ENCODE measurements around the gene UIMC1.

The UIMC1 gene

GRCh38 chr5:177041936-177042335, 35.4 kb upstream of the UIMC1 start:
- no peak for TF ChIP-seq CTCF (IDR thresholded peaks at IDR 0.05; ENCODE audit: insufficient read depth, low read depth, low read length, missing control alignments)
- no peak overlapping the region for H3K4me3 ChIP-seq (ENCODE audit: low read depth, low read length)
- DNase-seq (ENCODE audit: low read depth) = no peak

- no peak overlapping the region for H3K4me3 ChIP-seq (ENCODE audit: low read depth, low read length)
- DNase-seq (ENCODE audit: low read depth) = no peak
- TF ChIP-seq CTCF (IDR thresholded peaks at IDR 0.05; ENCODE audit: insufficient read depth, low read depth, low read length, missing control alignments) = no peak
These were observed 34.3 kb upstream of the UIMC1 start for GRCh38 chr5:177040814-177041420.

DNA sequence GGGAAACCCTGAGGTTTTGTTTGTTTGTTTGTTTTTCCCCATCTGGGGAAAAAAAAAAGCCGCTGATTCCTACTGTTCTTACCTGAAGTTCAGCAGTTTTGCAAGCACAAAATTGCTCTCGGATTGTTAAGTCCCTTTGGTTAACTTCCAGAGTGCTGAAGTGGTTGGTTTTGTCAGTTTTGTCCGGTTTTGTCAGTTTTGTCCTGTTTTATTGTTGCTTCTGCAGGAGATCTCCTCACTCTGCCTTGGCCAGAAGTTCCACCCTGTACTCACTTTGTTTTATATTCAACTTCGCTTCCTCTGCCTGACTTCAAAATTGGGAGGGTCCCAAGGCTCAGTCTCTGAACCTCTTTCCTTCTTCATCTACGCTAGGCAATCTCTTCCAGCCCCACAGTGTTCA, 30.3 kb upstream of the UIMC1 start:
- no peak overlapping the region for H3K4me3 ChIP-seq (ENCODE audit: low read depth, low read length)
- TF ChIP-seq CTCF (IDR thresholded peaks at IDR 0.05; ENCODE audit: insufficient read depth, low read depth, low read length, missing control alignments) = no peak
- DNase-seq (ENCODE audit: low read depth) = no peak

GRCh38 chr5:177036443-177036842, 29.9 kb upstream of the UIMC1 start:
- no peak overlapping the region for H3K4me3 ChIP-seq (ENCODE audit: low read depth, low read length)
- peak; percentile 5 for DNase-seq (ENCODE audit: low read depth)
- no peak for TF ChIP-seq CTCF (IDR thresholded peaks at IDR 0.05; ENCODE audit: insufficient read depth, low read depth, low read length, missing control alignments)

DNA sequence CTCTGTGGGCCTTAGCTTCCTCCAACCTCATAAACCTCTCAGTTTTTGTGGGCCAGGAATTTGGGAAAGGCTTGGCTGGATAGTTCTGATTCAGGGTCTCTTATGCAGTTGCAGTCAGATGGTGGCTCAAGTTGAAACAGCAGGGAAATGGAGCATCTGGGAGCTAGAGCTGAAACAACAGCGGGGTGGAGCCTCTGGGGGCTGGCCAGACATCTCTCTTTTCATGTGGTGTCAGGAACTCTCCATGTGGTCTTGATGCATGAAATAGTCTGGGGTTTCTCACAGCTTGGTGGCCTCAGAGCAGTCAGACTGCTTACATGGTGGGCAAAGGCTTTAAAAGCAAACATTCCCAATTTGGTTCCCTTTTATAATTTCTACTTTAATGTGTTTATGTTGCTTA, 29.4 kb upstream of the UIMC1 start:
- DNase-seq (ENCODE audit: low read depth) = peak; percentile 34
- H3K4me3 ChIP-seq (ENCODE audit: low read depth, low read length) = no peak overlapping the region
- TF ChIP-seq CTCF (IDR thresholded peaks at IDR 0.05; ENCODE audit: insufficient read depth, low read depth, low read length, missing control alignments) = no peak

GRCh38 chr5:177029498-177029897, 22.9 kb upstream of the UIMC1 start:
- DNase-seq (ENCODE audit: low read depth) = no peak
- no peak for TF ChIP-seq CTCF (IDR thresholded peaks at IDR 0.05; ENCODE audit: insufficient read depth, low read depth, low read length, missing control alignments)
- no peak overlapping the region for H3K4me3 ChIP-seq (ENCODE audit: low read depth, low read length)

- no peak overlapping the region for H3K4me3 ChIP-seq (ENCODE audit: low read depth, low read length)
These were observed 21.1 kb upstream of the UIMC1 start for GRCh38 chr5:177027665-177028064.

More at GRCh38 chr5:177027665-177028064, 21.1 kb upstream of the UIMC1 start:
- TF ChIP-seq CTCF (IDR thresholded peaks at IDR 0.05; ENCODE audit: insufficient read depth, low read depth, low read length, missing control alignments) = no peak
- DNase-seq (ENCODE audit: low read depth) = no peak

All from GM12865 (cell line).